Measurements from ENCODE around the gene ADGRG6. TPM values are rescaled to one million over a fixed set of nuclear protein-coding genes. Genes with fewer than 3 reads are reported as not detected.
"Not testable (repeated sequence)": the region's sequence is repeated elsewhere in the genome, so short reads cannot be mapped to it uniquely, and the experiment has no call there.

Gene ADGRG6
- total RNA-seq, 1 donor from 2014 or later, result 3.6 TPM

- DNase-seq (ENCODE audit: low read depth in 2 of 2), result no peak
Measured at GRCh38 chr6:142444881-142445301, 143.1 kb downstream of the ADGRG6 start.

- no peak for DNase-seq (ENCODE audit: low read depth in 2 of 2)
Measured at GRCh38 chr6:142446168-142446567, 144.4 kb downstream of the ADGRG6 start.

- DNase-seq (ENCODE audit: low read depth in 2 of 2), result no peak
Measured at GRCh38 chr6:142446576-142446975, 144.8 kb downstream of the ADGRG6 start.

GRCh38 chr6:142448091-142448729, 146.4 kb downstream of the ADGRG6 start:
- no peak for DNase-seq (ENCODE audit: low read depth in 2 of 2)

- DNase-seq (ENCODE audit: low read depth in 2 of 2), result not testable (repeated sequence)
Measured at GRCh38 chr6:142450856-142451255, 149.0 kb downstream of the ADGRG6 start.

GRCh38 chr6:142452993-142453392, 151.2 kb downstream of the ADGRG6 start:
- no peak for DNase-seq (ENCODE audit: low read depth in 2 of 2)

GRCh38 chr6:142454196-142454595, 152.4 kb downstream of the ADGRG6 start:
- DNase-seq (ENCODE audit: low read depth in 2 of 2), result peak in 1 of 2 donors; percentile 49

GRCh38 chr6:142454848-142455247, 153.0 kb downstream of the ADGRG6 start:
- not testable (repeated sequence) for DNase-seq (ENCODE audit: low read depth in 2 of 2)

- DNase-seq (ENCODE audit: low read depth in 2 of 2), result no peak
Measured at GRCh38 chr6:142455957-142456589, 154.3 kb downstream of the ADGRG6 start.

- no peak for DNase-seq (ENCODE audit: low read depth in 2 of 2)
Measured at GRCh38 chr6:142457638-142458406, 156.0 kb downstream of the ADGRG6 start.

- no peak for DNase-seq (ENCODE audit: low read depth in 2 of 2)
Measured at GRCh38 chr6:142458836-142459235, 157.0 kb downstream of the ADGRG6 start.

GRCh38 chr6:142459271-142459670, 157.5 kb downstream of the ADGRG6 start:
- DNase-seq (ENCODE audit: low read depth in 2 of 2), result no peak

- DNase-seq (ENCODE audit: low read depth in 2 of 2), result no peak
Measured at GRCh38 chr6:142462260-142462659, 160.5 kb downstream of the ADGRG6 start.

- no peak for DNase-seq (ENCODE audit: low read depth in 2 of 2)
Measured at GRCh38 chr6:142463988-142464387, 162.2 kb downstream of the ADGRG6 start.

GRCh38 chr6:142469220-142469619, 167.4 kb downstream of the ADGRG6 start:
- DNase-seq (ENCODE audit: low read depth in 2 of 2), result no peak

GRCh38 chr6:142470421-142470820, 168.6 kb downstream of the ADGRG6 start:
- DNase-seq (ENCODE audit: low read depth in 2 of 2), result no peak

- peak; percentile 69 to 70 for DNase-seq (ENCODE audit: low read depth in 2 of 2)
Measured at GRCh38 chr6:142474531-142475289, 172.9 kb downstream of the ADGRG6 start.

GRCh38 chr6:142476452-142476851, 174.6 kb downstream of the ADGRG6 start:
- no peak for DNase-seq (ENCODE audit: low read depth in 2 of 2)

- peak in 1 of 2 donors; percentile 6 for DNase-seq (ENCODE audit: low read depth in 2 of 2)
Measured at GRCh38 chr6:142478117-142478516, 176.3 kb downstream of the ADGRG6 start.

- no peak for DNase-seq (ENCODE audit: low read depth in 2 of 2)
Measured at GRCh38 chr6:142481466-142481865, 179.7 kb downstream of the ADGRG6 start.

- no peak for DNase-seq (ENCODE audit: low read depth in 2 of 2)
Measured at GRCh38 chr6:142482249-142482648, 180.4 kb downstream of the ADGRG6 start.

GRCh38 chr6:142482974-142483373, 181.2 kb downstream of the ADGRG6 start:
- DNase-seq (ENCODE audit: low read depth in 2 of 2), result no peak
